ENCODE measurements around the gene COL7A1.

- TF ChIP-seq, protein P1, sequence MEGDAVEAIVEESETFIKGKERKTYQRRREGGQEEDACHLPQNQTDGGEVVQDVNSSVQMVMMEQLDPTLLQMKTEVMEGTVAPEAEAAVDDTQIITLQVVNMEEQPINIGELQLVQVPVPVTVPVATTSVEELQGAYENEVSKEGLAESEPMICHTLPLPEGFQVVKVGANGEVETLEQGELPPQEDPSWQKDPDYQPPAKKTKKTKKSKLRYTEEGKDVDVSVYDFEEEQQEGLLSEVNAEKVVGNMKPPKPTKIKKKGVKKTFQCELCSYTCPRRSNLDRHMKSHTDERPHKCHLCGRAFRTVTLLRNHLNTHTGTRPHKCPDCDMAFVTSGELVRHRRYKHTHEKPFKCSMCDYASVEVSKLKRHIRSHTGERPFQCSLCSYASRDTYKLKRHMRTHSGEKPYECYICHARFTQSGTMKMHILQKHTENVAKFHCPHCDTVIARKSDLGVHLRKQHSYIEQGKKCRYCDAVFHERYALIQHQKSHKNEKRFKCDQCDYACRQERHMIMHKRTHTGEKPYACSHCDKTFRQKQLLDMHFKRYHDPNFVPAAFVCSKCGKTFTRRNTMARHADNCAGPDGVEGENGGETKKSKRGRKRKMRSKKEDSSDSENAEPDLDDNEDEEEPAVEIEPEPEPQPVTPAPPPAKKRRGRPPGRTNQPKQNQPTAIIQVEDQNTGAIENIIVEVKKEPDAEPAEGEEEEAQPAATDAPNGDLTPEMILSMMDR (IDR thresholded peaks at IDR 0.05) = no peak
- no peak for TF ChIP-seq POLR2A (IDR thresholded peaks at IDR 0.05)
Observed at GRCh38 chr3:48532271-48532976, 62.7 kb downstream of the COL7A1 start.
